GM18909 (cell line): ENCODE measurements around the gene KIF6.
"Not testable (repeated sequence)": the region's sequence is repeated elsewhere in the genome, so short reads cannot be mapped to it uniquely, and the experiment has no call there.

ENCODE experiments used
- ATAC-seq: cut with Tn5 transposase; IDR thresholded peaks from one replicate; pipeline ENCODE4 v1.9.1; 2021; ENCODE audit warnings: mild to moderate bottlenecking; ENCODE audit not compliant: unreplicated experiment, poor library complexity

Gene KIF6

DNA sequence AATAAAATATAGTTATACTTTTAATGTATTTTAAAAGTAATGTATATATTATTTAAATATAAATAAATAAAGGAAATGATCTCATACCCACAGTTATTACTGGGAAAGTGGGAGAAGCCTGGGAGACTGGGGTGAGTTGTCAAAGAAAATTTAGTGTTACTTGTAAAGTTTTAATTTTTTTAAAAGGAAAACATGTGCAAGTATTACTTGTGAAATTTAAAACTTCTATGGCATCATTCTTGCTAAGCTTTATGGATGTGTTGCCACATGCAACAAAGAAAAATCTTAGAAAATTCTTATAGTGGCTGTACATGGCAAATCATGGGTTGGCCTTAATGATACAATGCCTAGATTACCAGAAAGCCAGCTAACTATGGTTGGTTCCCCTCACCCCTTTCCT, 208.7 kb downstream of the KIF6 start:
- no peak for ATAC-seq

DNA sequence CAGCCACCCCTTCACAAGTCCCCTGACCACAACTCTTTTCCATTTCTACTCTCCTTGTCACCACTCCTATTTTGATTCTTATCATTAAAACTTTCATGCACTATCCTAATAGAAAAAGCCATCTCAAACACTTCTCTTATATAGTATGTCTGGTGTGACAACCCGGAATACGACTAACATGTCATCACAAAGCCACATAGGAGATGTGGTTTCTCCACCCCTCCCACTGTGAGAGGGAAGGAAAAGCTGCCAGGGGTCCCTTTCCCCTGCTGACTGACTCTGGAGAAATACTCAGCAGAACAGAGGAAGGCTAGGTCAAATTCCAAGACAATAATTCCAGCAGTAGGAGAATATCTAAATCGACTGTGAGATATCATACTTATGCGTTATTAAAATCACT, 209.7 kb downstream of the KIF6 start:
- ATAC-seq, result no peak

DNA sequence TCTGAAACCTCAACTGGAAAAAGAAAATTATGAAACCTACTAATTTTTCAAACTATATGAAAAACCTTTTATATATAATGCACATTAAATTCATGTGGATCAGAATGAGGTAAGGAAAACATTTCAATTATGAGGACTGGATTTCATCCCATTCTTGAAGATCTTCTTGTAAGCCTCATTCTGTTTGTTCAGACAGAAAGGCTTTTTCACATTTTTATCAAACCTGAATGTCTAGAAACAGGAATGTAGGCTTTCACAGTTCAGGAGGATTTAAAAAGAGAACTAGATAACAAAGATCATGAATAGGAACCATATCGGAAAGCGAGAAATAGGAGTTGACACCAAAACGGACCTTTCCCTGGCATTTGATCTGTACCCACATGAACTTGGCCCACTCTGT, 210.2 kb downstream of the KIF6 start:
- no peak for ATAC-seq

DNA sequence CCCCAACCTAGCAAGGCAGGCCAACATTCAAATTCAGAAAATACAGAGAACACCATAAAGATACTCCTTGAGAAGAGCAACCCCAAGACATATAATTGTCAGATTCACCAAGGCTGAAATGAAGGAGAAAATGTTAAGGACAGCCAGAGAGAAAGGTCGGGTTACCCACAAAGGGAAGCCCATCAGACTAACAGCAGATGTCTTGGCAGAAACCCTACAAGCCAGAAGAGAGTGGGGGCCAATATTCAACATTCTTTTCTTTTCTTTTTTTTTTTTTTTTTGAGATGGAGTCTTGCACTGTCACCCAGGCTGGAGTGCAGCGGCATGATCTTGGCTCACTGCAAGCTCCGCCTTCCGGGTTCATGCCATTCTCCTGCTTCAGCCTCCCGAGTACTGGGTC, 215.4 kb downstream of the KIF6 start:
- not testable (repeated sequence) for ATAC-seq

DNA sequence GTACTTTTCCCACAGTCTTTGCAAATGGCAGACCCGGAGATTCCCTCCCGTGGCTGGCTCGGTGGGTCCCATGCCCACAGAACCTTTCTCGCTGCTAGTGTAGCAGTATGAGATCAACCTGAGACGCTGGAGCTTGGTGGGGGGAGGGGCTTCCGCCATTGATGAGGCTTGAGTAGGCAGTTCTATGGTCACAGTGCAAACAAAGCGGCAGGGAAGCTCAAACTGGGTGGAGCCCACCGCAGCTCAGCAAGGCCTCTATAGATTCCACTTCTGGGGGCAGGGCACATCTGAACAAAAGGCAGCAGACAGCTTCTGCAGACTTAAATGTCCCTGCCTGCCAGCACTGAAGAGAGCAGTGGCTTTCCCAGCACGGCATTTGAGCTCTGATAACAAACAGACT, 216.7 kb downstream of the KIF6 start:
- no peak for ATAC-seq

DNA sequence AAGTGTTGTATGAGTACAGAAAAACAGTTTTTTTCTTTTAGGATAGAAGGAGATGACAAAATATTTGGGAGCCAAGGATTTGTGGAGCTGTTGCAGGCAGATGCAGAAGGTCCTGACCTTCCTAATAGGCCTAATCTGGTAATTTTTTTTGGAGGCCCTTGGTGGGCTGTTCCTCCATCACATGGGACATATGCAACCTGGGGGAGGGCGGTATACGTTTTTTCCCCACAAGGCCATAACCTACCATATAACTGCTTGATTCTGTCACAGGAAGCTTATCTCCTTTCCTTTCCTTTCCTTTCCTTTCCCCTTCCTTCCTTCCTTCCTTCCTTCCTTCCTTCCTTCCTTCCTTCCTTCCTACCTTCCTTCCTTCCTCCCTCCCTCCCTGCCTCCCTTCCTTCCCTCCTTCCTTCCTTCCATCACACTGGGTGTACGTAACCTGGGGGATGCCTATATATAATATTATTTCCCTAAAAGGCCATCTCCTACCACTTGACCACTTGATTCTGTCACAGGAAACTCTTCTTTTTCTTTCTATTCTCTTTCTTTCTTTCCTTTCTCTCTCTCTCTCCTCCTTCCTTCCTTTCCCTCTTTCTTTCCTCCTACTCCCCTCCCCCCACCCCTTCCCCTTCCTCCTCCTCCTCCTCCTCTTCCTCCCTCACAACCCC, 217.7 kb downstream of the KIF6 start:
- ATAC-seq, result no peak

DNA sequence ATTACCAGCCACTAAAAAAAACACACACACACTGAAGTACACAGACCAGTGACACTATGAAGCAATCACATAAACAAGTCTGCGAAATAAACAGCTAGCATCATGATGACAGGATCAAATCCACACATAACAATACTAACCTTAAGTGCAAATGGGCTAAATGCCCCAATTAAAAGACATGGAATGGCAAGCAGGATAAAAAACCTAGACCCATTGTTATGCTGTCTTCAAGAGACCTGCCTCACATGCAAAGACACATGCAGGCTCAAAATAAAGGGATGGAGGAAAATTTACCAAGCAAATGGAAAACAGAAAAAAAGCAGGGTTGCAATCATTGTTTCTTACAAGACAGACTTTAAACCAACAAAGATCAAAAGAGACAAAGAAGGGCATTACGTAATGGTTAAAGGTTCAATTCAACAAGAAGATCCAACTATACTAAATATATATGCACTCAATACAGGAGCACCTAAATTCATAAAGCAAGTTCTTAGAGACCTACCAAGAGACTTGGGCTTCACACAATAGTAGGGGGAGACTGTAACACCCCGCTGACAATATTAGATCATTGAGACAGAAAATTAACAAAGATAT, 222.7 kb downstream of the KIF6 start:
- ATAC-seq, result not testable (repeated sequence)

DNA sequence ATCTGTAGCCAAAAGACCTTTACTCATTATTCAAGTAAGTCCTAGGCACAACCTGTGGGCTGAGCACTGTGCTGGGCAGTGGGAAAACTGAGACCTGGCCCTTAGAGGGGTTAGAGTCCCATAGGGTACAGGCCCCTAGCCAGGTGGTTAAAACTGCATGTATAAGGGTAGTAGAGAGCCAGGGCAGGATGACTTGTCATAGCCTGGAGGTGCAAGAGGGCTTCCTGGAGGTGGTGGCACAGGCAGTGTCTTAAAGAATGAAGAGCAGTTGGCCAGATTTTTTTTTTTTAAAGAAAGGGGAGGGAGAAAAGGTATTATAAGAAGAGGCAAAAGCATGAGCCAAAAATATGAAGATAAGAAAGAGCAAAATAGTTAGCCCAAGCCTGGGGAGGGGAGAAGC, 226.2 kb downstream of the KIF6 start:
- ATAC-seq, result no peak

DNA sequence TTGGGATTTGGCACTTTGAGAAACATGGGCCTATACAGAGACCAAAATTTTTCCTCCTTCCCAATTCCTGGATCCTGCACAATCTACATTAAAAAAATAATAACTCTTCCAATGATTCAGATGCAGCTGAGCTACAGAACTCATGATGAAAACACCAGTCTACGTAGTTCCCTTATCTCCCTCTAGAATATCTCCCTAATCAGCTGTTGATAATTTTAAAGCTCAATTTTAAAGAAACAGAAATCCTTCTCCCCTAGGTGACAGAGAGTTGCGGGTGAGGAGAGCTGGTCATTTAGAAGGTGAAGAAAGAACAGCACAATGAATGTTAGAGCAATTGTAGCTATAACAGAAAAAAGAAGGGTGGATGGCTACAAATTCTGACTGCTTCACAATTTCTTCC, 227.1 kb downstream of the KIF6 start:
- ATAC-seq, result no peak

DNA sequence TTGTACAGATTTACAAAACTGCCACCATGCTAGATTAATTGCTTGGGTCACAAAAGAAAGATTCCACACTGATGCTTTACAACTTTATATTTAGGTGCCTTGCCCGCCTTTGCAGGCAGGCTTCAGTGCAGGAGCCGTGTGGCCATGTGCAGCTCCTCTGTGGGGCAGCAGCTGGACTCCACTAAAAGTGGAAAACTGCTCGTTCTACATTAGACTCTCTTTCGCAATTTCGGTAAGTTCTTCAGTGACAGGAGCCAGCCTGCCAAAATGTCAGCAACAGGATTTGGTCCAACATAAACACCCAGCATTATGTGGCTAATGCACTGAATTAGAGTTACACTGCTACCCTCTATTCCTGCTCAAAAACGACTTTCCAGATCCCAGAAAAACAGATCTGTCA, 228.3 kb downstream of the KIF6 start:
- ATAC-seq, result no peak

DNA sequence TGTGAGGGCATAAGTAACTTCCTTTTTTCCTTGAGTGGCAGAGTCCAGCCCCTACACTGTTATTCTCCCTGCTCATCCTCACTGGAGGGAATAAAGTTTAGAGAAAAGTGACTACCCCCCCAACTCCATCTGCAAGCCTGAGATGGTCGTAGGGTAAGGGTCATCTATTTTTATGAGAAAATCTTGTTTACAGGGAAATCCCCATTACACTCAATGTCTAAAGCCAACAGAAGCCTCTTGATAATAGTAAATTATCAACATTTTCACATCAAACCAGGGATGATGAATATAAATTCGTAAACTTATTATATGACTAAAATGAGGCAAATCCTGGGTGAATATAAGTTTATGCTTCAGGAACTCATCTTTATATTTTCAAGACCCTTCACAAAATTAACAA, 228.8 kb downstream of the KIF6 start:
- no peak for ATAC-seq

DNA sequence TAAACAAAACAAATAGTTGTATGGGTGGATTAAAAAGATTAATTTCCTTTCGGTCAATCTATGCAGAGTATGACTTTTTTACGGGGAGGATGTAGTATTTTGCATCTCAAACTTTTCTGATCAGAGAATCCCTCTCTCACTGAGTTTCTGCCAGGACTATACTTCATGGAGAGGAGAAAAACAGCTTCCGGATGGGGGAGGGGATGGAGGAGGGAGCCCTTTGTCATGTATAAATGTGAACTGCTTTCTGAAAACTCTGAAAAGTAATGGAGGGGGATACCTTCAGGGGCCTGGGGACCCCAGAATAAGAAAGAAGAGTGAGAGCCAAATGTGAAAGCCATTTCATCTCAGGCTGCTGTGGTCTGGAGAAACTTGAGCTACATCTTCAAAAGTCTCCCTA, 229.6 kb downstream of the KIF6 start:
- ATAC-seq, result no peak

DNA sequence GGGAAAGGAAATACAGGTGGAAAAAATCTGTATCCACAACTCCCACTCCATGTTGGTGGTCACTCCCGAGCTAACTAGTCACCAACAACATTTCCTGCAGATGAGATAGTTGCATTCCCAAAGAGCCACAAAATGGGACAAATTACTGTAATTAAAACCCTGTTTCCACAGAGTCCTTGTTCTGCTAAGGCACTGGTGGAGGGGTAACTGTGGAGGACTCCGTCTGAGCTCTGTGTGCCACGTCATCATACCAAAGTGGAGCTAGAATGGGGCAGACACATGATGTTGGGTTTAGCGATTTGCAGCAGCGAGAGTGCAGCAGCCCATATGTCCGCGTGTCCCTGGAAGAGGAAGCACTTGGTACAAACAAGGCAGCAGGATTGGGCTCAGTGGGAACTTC, 230.2 kb downstream of the KIF6 start:
- ATAC-seq, result no peak

DNA sequence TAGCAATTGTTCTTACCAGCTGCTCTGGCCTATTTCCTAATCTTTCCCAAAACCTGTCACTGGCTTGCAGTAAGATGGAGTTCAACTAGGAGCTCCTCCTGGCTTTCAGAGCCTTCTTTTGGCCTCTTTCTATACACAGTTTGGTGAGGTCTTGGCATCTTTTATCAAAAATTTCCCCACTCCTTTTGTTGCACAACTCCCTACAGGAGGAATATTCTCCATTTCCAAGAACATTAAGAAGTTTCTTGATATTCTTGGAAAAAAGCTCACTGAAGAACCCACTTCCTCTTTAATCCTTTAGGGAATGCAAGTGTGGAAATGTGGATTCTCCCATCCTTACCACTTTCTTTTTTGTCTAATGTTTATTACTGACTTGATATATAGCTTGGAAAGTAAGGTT, 231.4 kb downstream of the KIF6 start:
- no peak for ATAC-seq

DNA sequence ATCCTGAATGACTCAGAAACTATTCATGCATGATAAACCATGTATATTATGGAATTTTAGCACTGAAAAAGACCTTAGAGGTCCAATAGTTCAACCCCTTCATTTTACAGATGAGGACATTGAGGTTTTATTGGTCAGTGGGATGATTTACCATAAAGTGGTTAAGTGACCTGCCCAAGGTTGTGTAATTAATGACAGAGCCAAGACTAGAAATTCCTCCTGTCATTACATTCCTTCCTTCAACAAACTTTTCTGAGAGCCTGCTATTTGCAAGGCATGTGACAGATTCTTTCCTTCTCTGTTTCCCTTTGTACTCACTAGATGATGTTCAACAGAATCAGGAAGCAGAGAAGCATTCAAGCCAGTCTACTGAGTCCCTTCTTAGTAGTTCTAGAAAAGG, 232.0 kb downstream of the KIF6 start:
- ATAC-seq, result no peak

DNA sequence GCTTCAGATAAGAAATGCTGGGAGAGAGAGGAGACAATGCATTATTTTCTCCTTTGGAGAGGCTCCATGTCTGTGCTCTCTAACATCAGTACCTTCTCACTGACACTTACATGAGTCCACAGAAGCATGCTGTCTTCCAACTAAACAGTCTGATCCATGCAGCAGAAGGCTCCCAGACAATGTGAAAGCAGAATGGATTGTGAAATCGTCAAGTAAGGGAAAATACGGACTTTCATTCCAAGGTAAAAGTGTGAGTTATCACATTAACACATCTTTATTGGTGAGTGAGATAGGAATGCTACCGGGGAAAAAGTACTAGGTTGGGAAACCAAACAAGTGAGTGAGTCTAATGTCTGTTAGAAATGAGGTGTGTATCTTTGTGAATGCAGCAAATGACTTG, 235.1 kb downstream of the KIF6 start:
- no peak for ATAC-seq

DNA sequence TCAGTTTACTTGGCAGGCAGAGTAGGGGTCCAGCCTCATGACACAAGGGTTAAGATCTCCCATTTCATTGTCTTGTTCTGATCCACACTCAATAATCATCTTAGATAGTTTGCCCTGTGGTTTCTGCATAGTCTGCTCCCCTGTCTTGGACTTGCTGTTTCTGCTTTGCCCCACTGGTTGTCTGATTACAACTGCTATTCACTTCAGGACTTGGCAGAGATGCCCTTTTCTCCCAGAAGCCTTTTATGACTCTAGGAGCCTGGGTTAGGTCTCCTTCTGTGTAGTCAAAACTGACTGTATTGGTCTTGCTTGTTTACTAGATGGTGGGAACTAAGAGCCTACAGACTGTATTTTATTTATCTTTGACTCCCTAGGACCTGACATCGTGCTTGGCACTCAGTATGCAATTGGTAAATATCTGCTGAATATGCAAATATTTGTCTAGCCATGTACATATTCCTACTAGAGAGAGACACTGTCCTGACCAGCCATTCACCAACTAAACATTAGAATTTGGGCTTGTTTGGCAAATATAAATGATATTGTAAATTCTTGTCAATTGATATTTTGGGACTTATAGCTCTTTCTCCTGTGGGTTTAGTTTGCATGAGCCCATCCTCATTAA, 236.8 kb downstream of the KIF6 start:
- ATAC-seq, result no peak

DNA sequence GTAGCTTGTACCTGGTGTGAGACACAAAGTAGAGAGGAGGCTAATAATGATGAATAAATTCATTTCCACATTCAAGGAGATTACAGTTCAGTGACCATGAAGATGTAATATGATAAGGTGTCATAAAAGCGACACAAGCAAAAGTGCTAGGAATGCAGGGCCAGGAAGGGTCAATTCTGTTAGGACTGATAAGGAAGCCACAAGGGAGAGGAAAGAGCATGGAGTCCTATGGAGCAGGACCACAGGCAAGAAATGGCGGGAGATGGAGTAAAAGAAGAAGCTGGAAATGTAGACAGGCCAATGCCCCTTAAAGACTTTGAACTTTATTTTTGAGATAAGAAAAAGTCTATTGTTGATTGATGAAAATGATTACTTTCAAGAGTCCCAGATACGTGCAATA, 240.9 kb downstream of the KIF6 start:
- ATAC-seq, result no peak

DNA sequence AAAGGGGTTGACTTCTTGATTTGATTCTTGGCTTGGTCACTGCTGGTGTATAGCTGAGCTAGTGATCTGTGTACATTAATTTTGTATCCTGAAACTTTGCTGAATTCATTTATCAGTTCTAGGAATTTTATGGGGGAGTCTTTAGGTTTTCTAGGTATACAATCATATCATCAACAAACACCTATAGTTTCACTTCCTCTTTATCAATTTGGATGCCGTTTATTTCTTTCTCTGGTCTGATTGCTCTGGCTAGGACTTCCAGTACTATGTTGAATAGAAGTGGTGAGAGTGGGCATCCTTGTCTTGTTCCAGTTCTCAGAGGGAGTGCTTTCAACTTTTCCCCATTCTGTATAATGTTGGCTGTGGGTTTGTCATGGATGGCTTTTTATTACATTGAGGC, 245.4 kb downstream of the KIF6 start:
- ATAC-seq, result not testable (repeated sequence)

DNA sequence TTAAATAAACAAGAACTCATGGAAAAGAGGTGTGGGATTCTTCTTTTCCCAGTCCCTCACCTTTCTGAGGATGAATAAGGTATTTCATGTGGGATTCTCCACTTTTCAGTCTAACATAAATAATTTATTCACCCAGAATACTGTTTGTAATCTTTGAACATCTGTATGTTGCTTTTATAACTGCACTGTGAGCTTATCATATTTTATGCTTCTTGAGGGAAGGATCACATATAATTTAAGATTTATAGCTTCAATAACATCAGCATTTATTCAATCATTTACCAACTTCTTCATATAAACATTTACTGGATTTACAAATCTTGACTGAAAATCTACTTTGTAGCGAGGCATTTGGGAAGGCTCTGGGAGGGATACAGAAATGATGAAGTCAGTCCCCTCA, 248.5 kb downstream of the KIF6 start:
- no peak for ATAC-seq

DNA sequence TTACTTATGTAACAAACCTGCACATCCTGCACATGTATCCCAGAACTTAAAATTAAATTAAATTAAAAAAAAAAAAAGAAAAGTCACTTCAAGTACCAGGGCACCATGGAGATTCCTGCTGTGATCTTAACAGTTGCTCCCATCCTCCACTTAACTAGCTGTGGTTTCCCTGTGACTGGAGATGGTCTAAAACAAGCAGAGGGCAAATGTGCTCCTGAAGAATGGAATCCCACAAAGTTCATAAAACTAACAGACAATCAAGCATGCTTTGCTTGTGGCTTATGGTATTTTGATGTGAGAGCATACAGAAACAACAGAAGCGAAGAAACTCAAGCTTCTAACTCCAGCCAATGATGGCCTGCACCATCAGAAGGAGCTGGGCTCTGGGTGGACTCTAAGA, 249.1 kb downstream of the KIF6 start:
- no peak for ATAC-seq
